22Rv1 (cell line): ENCODE data around the gene S100Z.
"Not testable (repeated sequence)": the region's sequence is repeated elsewhere in the genome, so short reads cannot be mapped to it uniquely, and the experiment has no call there.

Source experiments
- H3K27ac ChIP-seq: fragments of 450-650 bp; 2 replicates; pipeline ENCODE4 v1.5.1; 2017
- ZFX ChIP-seq: fragments of 450-650 bp; IDR thresholded peaks from 2 replicates; pipeline ENCODE4 v1.6.1; 2017; ENCODE audit warnings: antibody characterized with exemption, borderline replicate concordance
- TF ChIP-seq, protein P1 (sequence below): fragments of 450-650 bp; IDR thresholded peaks from 2 replicates; pipeline ENCODE4 v1.5.1; 2017; ENCODE audit warnings: mild to moderate bottlenecking

Gene S100Z

DNA sequence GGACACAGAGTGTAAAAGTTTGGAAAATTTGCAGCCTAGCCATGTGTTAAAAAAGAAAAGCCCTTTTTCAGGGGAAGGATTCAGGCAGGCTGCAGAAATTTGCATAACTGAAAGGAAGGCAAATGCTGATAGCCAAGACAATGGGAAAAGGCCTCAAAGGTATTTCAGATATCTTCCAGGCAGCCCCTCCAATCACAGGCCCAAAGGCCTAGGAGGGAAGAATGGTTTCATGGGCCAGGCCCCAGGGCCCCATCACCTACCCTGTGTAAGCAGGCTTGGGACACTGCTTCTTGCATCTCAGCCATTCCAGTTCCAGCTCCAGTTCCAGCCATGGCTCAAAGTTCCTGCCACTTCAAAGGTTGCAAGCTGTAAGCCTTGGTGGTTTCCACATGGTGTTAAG is 4.8 kb downstream of the S100Z start:
- TF ChIP-seq, protein P1, sequence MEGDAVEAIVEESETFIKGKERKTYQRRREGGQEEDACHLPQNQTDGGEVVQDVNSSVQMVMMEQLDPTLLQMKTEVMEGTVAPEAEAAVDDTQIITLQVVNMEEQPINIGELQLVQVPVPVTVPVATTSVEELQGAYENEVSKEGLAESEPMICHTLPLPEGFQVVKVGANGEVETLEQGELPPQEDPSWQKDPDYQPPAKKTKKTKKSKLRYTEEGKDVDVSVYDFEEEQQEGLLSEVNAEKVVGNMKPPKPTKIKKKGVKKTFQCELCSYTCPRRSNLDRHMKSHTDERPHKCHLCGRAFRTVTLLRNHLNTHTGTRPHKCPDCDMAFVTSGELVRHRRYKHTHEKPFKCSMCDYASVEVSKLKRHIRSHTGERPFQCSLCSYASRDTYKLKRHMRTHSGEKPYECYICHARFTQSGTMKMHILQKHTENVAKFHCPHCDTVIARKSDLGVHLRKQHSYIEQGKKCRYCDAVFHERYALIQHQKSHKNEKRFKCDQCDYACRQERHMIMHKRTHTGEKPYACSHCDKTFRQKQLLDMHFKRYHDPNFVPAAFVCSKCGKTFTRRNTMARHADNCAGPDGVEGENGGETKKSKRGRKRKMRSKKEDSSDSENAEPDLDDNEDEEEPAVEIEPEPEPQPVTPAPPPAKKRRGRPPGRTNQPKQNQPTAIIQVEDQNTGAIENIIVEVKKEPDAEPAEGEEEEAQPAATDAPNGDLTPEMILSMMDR, result no peak
- no peak for TF ChIP-seq ZFX
- H3K27ac ChIP-seq, result peak overlapping the region; percentile 35; the same call in 1 of the 2 replicates

DNA sequence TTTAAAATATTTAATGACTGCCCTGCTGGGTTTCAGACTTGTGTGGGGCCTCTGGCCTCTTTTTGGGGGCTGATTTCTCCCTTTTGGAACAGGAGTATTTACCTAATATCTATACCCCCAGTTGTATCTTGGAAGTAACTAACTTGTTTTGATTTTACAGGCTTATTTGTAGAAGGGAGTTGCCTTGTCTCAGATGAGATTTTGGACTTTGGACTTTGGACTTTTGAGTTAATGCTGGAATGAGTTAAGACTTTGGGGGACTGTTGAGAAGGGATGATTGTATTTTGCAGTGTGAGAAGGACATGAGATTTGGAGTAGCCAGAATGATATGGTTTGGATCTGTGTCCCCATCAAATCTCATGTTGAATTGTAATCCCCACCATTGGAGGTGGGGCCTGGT is 5.7 kb downstream of the S100Z start:
- peak overlapping the region; percentile 35 for H3K27ac ChIP-seq

DNA sequence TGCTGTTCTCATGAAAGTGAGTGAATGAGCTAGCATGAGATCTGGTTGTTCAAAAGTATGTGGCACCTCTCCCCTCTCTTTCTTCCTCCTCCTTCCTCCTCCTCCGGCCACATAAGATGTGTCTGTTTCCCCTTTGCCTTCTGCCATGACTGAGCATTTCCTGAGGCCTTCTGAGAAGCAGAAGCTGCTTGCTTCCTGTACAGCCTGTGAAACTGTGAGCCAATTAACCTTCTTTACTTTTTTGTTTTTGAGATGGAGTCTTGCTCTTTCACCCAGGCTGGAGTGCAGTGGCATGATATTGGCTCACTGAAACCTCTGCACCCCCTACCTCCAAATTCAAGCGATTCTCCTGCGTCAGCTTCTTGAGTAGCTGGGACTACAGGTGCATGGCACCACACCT is 6.1 kb downstream of the S100Z start:
- TF ChIP-seq ZFX, result no peak
- TF ChIP-seq, protein P1, result no peak
- H3K27ac ChIP-seq, result no peak overlapping the region; the same call in 1 of the 2 replicates

DNA sequence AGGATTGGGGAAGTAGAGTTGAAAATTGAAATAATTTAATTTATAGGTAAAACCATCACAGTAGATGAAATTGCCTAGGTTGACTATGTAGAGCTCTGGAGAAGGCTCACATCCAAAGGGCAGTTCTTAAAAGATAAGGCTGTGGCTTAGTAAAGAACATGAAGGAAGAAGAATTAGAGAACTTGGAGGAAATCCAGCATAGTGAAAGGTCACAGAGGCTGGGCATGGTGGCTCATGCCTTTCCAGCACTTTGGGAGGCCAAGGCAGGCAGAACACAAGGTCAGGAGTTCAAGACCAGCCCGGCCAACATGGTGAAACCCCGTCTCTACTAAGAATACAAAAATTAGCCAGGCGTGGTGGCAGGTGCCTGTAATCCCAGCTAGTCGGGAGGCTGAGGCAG is 7.0 kb downstream of the S100Z start:
- H3K27ac ChIP-seq, result not testable (repeated sequence)

DNA sequence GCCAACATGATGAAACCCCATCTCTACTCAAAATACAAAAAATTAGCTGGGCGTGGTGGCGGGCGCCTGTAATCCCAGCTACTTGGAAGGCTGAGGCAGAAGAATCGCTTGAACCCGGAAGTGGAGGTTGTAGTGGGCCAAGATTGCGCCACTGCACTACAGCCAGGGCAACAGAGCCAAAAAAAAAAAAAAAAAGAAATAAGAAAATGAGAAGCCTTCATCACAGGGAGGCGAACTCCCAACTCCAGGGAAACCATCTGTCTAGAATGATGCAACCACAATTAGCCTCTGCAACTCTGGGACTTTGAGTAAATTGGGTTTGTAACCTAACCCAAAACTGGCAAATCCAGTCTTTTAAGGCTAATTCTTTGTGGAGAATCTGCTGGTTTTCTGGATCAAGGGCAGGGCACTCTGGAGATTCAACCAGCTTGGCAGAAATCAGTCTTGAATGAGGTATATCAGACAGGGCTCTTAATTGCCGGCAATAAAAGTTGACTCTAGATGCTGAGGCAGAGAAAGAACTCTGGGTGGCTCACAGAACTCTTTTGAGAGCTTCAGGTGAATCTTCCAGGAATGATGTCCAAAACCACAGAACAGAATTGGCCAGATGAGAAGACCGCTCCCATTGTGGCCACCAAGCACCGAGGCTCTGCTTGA is 9.9 kb downstream of the S100Z start:
- H3K27ac ChIP-seq, result no peak overlapping the region
- TF ChIP-seq ZFX, result no peak
- TF ChIP-seq, protein P1, result no peak

DNA sequence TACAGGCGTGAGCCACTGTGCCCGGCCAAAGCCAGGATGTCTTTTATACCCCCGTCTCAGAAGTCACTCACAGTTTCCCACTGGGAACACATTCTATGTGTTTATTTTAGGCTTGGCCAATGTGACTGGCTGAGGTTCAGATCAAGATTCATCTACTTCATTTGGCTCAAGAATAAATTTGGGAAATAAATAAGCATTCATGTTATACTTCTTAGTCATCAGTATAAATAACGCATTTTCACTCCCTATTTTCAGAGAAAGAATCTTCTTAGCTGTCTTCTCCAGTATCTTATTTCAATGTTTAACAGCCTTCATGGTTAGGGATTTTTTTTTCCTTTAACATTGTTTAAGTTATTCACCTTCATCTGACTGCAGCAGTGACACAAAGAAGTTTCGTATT is 11.8 kb downstream of the S100Z start:
- no peak for TF ChIP-seq ZFX
- TF ChIP-seq, protein P1, result no peak
- H3K27ac ChIP-seq, result no peak overlapping the region

DNA sequence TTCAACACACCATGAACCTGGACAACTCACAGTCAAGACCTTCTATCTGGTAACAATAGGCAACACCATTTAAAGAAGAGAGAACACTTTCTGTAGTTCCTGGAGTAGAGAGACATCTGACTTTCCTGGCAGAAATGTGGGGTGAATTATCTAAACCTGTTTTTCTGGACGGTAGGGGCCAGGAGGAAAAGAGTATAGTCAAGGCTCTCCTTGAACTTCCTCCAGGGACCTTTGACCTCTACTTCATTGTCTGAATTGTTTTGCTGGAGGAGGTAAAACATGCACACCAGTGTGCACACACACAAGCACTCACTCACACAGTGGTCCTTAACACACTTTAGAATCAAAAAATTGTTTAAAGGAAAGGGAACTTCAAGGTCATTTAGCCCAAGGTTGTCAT is 13.2 kb downstream of the S100Z start:
- TF ChIP-seq ZFX, result no peak
- TF ChIP-seq, protein P1, result no peak
- H3K27ac ChIP-seq, result no peak overlapping the region

DNA sequence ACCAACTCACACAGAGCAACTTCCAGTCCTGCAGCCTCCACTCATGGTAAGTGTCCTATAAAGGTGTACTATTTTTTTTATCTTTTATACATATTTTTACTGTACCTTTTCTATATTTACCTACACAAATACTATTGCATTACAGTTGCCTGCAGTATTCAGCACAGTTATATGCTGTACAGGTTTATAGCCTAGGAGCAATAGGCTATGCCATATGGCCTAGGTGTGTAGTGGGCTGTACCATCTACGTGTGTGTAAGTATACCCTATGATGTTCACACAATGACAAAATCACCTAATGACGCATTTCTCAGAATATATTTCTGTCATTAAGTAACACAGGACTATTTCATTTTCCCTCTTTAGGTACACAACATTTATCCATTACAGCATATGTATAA is 16.7 kb downstream of the S100Z start:
- TF ChIP-seq ZFX, result no peak
- TF ChIP-seq, protein P1, result no peak
- H3K27ac ChIP-seq, result no peak overlapping the region
